ENCODE measurements around the gene LETM1.

DNA sequence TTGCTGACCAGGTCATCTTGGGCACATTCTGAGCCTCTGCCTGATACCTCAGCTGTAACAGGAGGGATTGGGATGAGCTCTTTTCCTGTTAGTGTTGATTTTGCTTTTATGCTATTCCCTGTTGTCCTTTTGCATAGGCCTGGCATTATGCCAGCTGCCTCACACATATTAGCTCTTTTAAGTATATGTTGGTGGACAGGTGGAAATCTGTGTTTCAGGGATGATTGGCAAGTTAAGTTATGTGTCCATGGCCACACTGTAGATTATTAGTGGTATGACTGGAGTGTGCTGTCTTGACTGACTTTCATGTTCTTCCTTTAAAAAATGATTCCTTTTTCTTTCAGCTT is 44.1 kb upstream of the LETM1 start:
- TF ChIP-seq, protein P1, sequence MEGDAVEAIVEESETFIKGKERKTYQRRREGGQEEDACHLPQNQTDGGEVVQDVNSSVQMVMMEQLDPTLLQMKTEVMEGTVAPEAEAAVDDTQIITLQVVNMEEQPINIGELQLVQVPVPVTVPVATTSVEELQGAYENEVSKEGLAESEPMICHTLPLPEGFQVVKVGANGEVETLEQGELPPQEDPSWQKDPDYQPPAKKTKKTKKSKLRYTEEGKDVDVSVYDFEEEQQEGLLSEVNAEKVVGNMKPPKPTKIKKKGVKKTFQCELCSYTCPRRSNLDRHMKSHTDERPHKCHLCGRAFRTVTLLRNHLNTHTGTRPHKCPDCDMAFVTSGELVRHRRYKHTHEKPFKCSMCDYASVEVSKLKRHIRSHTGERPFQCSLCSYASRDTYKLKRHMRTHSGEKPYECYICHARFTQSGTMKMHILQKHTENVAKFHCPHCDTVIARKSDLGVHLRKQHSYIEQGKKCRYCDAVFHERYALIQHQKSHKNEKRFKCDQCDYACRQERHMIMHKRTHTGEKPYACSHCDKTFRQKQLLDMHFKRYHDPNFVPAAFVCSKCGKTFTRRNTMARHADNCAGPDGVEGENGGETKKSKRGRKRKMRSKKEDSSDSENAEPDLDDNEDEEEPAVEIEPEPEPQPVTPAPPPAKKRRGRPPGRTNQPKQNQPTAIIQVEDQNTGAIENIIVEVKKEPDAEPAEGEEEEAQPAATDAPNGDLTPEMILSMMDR (conservative IDR thresholded peaks at IDR 0.05 in 1 of 2, IDR thresholded peaks at IDR 0.05 in 1 of 2; ENCODE audit: extremely low read depth in 1 of 2, insufficient read depth in 1 of 2, low read depth in 1 of 2, low read length in 2 of 2), result no peak
- TF ChIP-seq EZH2 (IDR thresholded peaks at IDR 0.05; ENCODE audit: borderline replicate concordance, low read length), result no peak

Data from mammary epithelial cell (primary cell).